Mesenchymal stem cell (in vitro differentiated cells and primary cell): ENCODE results near the gene OR51A4.

Experiments used
- DNase-seq: peaks from one replicate; pipeline ENCODE4 v3.0.0-alpha.2; 2013
- H2AFZ ChIP-seq: one replicate; pipeline ENCODE4 v1.6.1; 2013; ENCODE audit warnings: low read depth, mild to moderate bottlenecking, control low read depth, inconsistent platforms, low read length, moderate library complexity
- H2AK5ac ChIP-seq: 2 replicates; pipeline ENCODE4 v1.6.1; 2013; ENCODE audit warnings: low read length, moderate library complexity, mild to moderate bottlenecking, inconsistent platforms; ENCODE audit not compliant: severe bottlenecking
- H2BK120ac ChIP-seq: one replicate; pipeline ENCODE4 v1.6.1; 2013; ENCODE audit warnings: low read depth, mild to moderate bottlenecking, inconsistent platforms, low read length, moderate library complexity
- H2BK12ac ChIP-seq, 2 experiments: one replicate each; pipeline ENCODE4 v1.6.1; 2013; ENCODE audit warnings: inconsistent platforms in 2 of 2, low read length in 2 of 2, mild to moderate bottlenecking in 2 of 2, moderate library complexity in 2 of 2, control low read depth in 1 of 2
- H2BK15ac ChIP-seq: one replicate; pipeline ENCODE4 v1.6.1; 2013; ENCODE audit warnings: mild to moderate bottlenecking, low read depth, inconsistent platforms; ENCODE audit not compliant: poor library complexity, severe bottlenecking
- H2BK5ac ChIP-seq: 2 replicates; pipeline ENCODE4 v1.6.1; 2013; ENCODE audit warnings: low read depth, mild to moderate bottlenecking, low read length, control low read depth, inconsistent platforms; ENCODE audit not compliant: poor library complexity, severe bottlenecking
- H3K14ac ChIP-seq, 2 experiments: one replicate each; pipeline ENCODE4 v1.6.1; 2013; ENCODE audit warnings: inconsistent platforms in 2 of 2, low read length in 2 of 2, control low read depth in 1 of 2, mild to moderate bottlenecking in 1 of 2, moderate library complexity in 1 of 2
- H3K18ac ChIP-seq, 2 experiments: one replicate each; pipeline ENCODE4 v1.6.1; 2013; ENCODE audit warnings: inconsistent platforms in 2 of 2, low read length in 2 of 2, control low read depth in 1 of 2, low read depth in 1 of 2, mild to moderate bottlenecking in 1 of 2
- H3K23ac ChIP-seq, 2 experiments: one replicate each; pipeline ENCODE4 v1.6.1; 2013; ENCODE audit warnings: inconsistent platforms in 2 of 2, low read length in 2 of 2, mild to moderate bottlenecking in 2 of 2, moderate library complexity in 2 of 2, control low read depth in 1 of 2
- H3K27ac ChIP-seq: 2 replicates; pipeline ENCODE4 v1.5.1; 2013; ENCODE audit warnings: mild to moderate bottlenecking, moderate library complexity, low read length, control low read depth, inconsistent platforms; ENCODE audit not compliant: poor library complexity, severe bottlenecking
- H3K27me3 ChIP-seq, 2 experiments: 2 replicates each; pipeline versions ENCODE4 v1.6.1 to v1.7.0; 2013; ENCODE audit warnings: low read length in 2 of 2, mild to moderate bottlenecking in 2 of 2, moderate library complexity in 2 of 2, control low read depth in 1 of 2, inconsistent platforms in 1 of 2; ENCODE audit not compliant: control insufficient read depth in 1 of 2, insufficient read depth in 1 of 2
- H3K36me3 ChIP-seq, 2 experiments: 2 replicates each; pipeline versions ENCODE4 v1.6.1 to v1.7.0; 2013; ENCODE audit warnings: low read length in 2 of 2, control low read depth in 1 of 2, inconsistent platforms in 1 of 2, low read depth in 1 of 2, mild to moderate bottlenecking in 1 of 2; ENCODE audit not compliant: insufficient read depth in 2 of 2, control insufficient read depth in 1 of 2
- H3K4ac ChIP-seq, 2 experiments: one replicate each; pipeline ENCODE4 v1.6.1; 2013; ENCODE audit warnings: inconsistent platforms in 2 of 2, low read length in 2 of 2, mild to moderate bottlenecking in 2 of 2, moderate library complexity in 2 of 2, control low read depth in 1 of 2, low read depth in 1 of 2
- H3K4me1 ChIP-seq: 2 replicates; pipeline ENCODE4 v1.6.1; 2013; ENCODE audit warnings: low read depth, low read length, control low read depth; ENCODE audit not compliant: control insufficient read depth, insufficient read depth
- H3K4me2 ChIP-seq: 2 replicates; pipeline ENCODE4 v1.6.1; 2013; ENCODE audit warnings: low read length, mild to moderate bottlenecking, inconsistent platforms; ENCODE audit not compliant: poor library complexity, severe bottlenecking
- H3K4me3 ChIP-seq, 2 experiments: 2 replicates each; pipeline versions ENCODE4 v1.5.1 to v1.7.0; 2013; ENCODE audit warnings: low read length in 2 of 2, mild to moderate bottlenecking in 2 of 2, control low read depth in 1 of 2, low read depth in 1 of 2; ENCODE audit not compliant: insufficient read depth in 1 of 2
- H3K79me1 ChIP-seq: replicated peaks from 2 replicates; pipeline ENCODE4 v1.6.1; 2013; ENCODE audit warnings: mild to moderate bottlenecking, control low read depth, low read length, inconsistent platforms; ENCODE audit not compliant: poor library complexity, severe bottlenecking
- H3K9ac ChIP-seq: 2 replicates; pipeline ENCODE4 v1.7.0; 2013; ENCODE audit warnings: mild to moderate bottlenecking, low read length, moderate library complexity
- H3K9me3 ChIP-seq: 2 replicates; pipeline ENCODE4 v1.7.0; 2013; ENCODE audit warnings: mild to moderate bottlenecking, low read length; ENCODE audit not compliant: control insufficient read depth
- H4K8ac ChIP-seq: one replicate; pipeline ENCODE4 v1.6.1; 2013; ENCODE audit warnings: inconsistent platforms, mild to moderate bottlenecking, low read length, moderate library complexity
- H4K91ac ChIP-seq: one replicate; pipeline ENCODE4 v1.6.1; 2013; ENCODE audit warnings: mild to moderate bottlenecking, low read length, inconsistent platforms
- WGBS: methylation state at CpG from one replicate; pipeline ENCODE4 v1.1.7; 2013; ENCODE audit warnings: mixed read lengths; 5-methylcytosine and 5-hydroxymethylcytosine counted together

The OR51A4 gene

GRCh38 chr11:4932751-4933150 is 14.7 kb downstream of the OR51A4 start:
- Histone ChIP-seq H3K4me3 (no peak overlapping the region), H3K4me2 (no peak overlapping the region), H2AK5ac (no peak overlapping the region), H3K23ac (no peak overlapping the region), H4K8ac (no peak overlapping the region), H2AFZ (no peak overlapping the region), H3K36me3 (no peaks in the 10 kb centered on the region), H3K27me3 (no peaks in the 10 kb centered on the region), H2BK5ac (no peak overlapping the region), H3K9ac (no peak overlapping the region), H3K9me3 (no peaks in the 10 kb centered on the region), H3K27ac (no peak overlapping the region), H3K4me1 (no peaks in the 10 kb centered on the region), H2BK15ac (no peak overlapping the region), H3K4ac (no peak overlapping the region), H3K18ac (no peak overlapping the region), H2BK12ac (no peak overlapping the region), H2BK120ac (no peak overlapping the region), H3K79me1 (no peaks in the 10 kb centered on the region), H3K14ac (no peak overlapping the region), H4K91ac (no peak overlapping the region)
- no peak for DNase-seq
- 80% methylated on average over 4 of the region's 4 CpGs for WGBS

DNA sequence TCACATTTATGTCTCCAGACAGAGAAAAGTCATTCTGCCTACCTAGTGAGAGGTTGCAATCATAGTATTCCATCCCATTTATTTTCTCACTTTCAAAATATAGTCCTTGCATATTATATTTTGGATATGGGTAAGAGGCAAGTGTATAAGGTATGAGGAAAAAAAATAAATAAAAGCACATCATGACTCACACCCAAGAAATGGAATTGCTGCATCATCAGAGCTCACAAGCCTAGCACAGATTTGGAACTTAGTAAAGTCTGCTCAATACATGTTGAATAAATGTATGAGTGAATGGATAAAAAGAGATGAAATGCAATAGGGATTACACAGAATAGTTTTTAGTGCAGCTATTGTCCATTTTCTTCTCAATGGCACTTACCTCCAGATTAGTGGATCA is 20.8 kb downstream of the OR51A4 start:
- no peak overlapping the region for H3K27ac ChIP-seq
- no peak overlapping the region for H3K18ac ChIP-seq
- no peak overlapping the region for H2AFZ ChIP-seq
- no peaks in the 10 kb centered on the region for H3K36me3 ChIP-seq
- no peaks in the 10 kb centered on the region for H3K9me3 ChIP-seq
- H2BK5ac ChIP-seq, result no peak overlapping the region
- no peak overlapping the region for H3K4me3 ChIP-seq
- peaks cover 0 to 3% of the 10 kb centered on the region in 2 experiments for H3K27me3 ChIP-seq
- no peak overlapping the region for H3K9ac ChIP-seq
- no peak overlapping the region for H4K8ac ChIP-seq
- no peak overlapping the region for H3K14ac ChIP-seq
- H2BK120ac ChIP-seq, result no peak overlapping the region
- H3K79me1 ChIP-seq, result no peaks in the 10 kb centered on the region
- no peak overlapping the region for H2BK15ac ChIP-seq
- H3K4me2 ChIP-seq, result no peak overlapping the region
- H2AK5ac ChIP-seq, result no peak overlapping the region
- no peak overlapping the region for H3K4ac ChIP-seq
- no peak overlapping the region for H3K23ac ChIP-seq
- no peak overlapping the region for H4K91ac ChIP-seq
- no peak overlapping the region for H2BK12ac ChIP-seq
- no peaks in the 10 kb centered on the region for H3K4me1 ChIP-seq
- no peak for DNase-seq

GRCh38 chr11:4924239-4924638 is 23.2 kb downstream of the OR51A4 start, which contains the start of gene OR51G1:
TSS of gene OR51G1 (minus strand) at chr11:4924339. CDS start at chr11:4924339, 0 bp downstream.
- no peaks in the 10 kb centered on the region for H3K79me1 ChIP-seq
- no peak within 1 kb of the TSS for H2BK15ac ChIP-seq
- no peak within 1 kb of the TSS for H3K9ac ChIP-seq
- H4K91ac ChIP-seq, result no peak within 1 kb of the TSS
- H3K14ac ChIP-seq, result no peak within 1 kb of the TSS
- H3K9me3 ChIP-seq, result no peaks in the 10 kb centered on the region
- no peak within 1 kb of the TSS for H3K4me3 ChIP-seq
- no peak within 1 kb of the TSS for H2AFZ ChIP-seq
- no peaks in the 10 kb centered on the region for H3K4me1 ChIP-seq
- DNase-seq, result no peak
- peaks cover 0 to 3% of the 10 kb centered on the region in 2 experiments for H3K27me3 ChIP-seq
- H3K4ac ChIP-seq, result no peak within 1 kb of the TSS
- no peak within 1 kb of the TSS for H2BK5ac ChIP-seq
- no peak within 1 kb of the TSS for H2BK12ac ChIP-seq
- no peak within 1 kb of the TSS for H3K4me2 ChIP-seq
- no peak within 1 kb of the TSS for H3K27ac ChIP-seq
- H3K18ac ChIP-seq, result no peak within 1 kb of the TSS
- no peaks in the 10 kb centered on the region for H3K36me3 ChIP-seq
- H2AK5ac ChIP-seq, result no peak within 1 kb of the TSS
- no peak within 1 kb of the TSS for H3K23ac ChIP-seq
- 58% methylated on average over 1 of the region's 1 CpG for WGBS
- H4K8ac ChIP-seq, result no peak within 1 kb of the TSS
- no peak within 1 kb of the TSS for H2BK120ac ChIP-seq

DNA sequence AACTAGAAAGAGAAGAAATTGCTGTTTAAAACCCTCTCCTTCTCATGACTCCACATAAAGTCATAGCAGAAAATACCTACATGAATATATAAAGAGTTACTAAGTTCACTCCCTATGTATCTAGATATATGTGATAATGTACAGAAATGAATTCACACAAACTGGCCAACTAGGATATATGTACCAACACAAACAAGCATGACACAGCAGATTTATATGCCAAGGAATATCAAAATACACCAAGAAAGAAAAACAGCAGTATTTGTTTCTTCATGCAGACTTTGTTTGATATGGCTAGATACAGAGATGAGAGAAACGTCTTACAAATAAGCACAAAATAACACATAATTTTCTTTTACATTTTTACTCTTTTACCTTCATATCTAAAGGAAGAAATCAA is 25.1 kb downstream of the OR51A4 start:
- DNase-seq, result no peak
- Histone ChIP-seq H2AFZ (no peak overlapping the region), H4K8ac (no peak overlapping the region), H3K4me2 (no peak overlapping the region), H3K79me1 (no peaks in the 10 kb centered on the region), H3K4ac (no peak overlapping the region), H3K4me3 (no peak overlapping the region), H3K18ac (no peak overlapping the region), H3K23ac (no peak overlapping the region), H3K27me3 (peaks cover 0 to 3% of the 10 kb centered on the region in 2 experiments), H2BK15ac (no peak overlapping the region), H2BK5ac (no peak overlapping the region), H2BK12ac (no peak overlapping the region), H2AK5ac (no peak overlapping the region), H2BK120ac (no peak overlapping the region), H3K9ac (no peak overlapping the region), H4K91ac (no peak overlapping the region), H3K9me3 (no peaks in the 10 kb centered on the region), H3K36me3 (no peaks in the 10 kb centered on the region), H3K4me1 (no peaks in the 10 kb centered on the region), H3K14ac (no peak overlapping the region), H3K27ac (no peak overlapping the region)
- WGBS, result 83% methylated on average over 1 of the region's 1 CpG
